ENCODE data around the gene ENPP7.

The ENPP7 gene

GRCh38 chr17:79691931-79692330 lies 38.8 kb upstream of the ENPP7 start:
- 75 to 77% methylated on average over 7 to 9 of the region's 9 CpGs for WGBS, 2 experiments (ENCODE audit: insufficient coverage in 2 of 2)
- no peak overlapping the region for H3K27ac ChIP-seq (ENCODE audit: low read depth, low read length, severe bottlenecking)

GRCh38 chr17:79693419-79693818 lies 37.3 kb upstream of the ENPP7 start:
- Histone ChIP-seq H3K27ac (ENCODE audit: low read depth, low read length, severe bottlenecking) (no peak overlapping the region), H3K4me3 (ENCODE audit: extremely low read depth, insufficient read depth, low read length, poor library complexity, severe bottlenecking) (no peak overlapping the region), H3K36me3 (ENCODE audit: control insufficient read depth, insufficient read depth, low read length) (no peaks in the 10 kb centered on the region), H3K9me3 (ENCODE audit: control insufficient read depth, low read length) (no peaks in the 10 kb centered on the region), H3K4me1 (ENCODE audit: control insufficient read depth, insufficient read depth, low read length, poor library complexity, severe bottlenecking) (no peaks in the 10 kb centered on the region)
- WGBS, 2 experiments (ENCODE audit: insufficient coverage in 2 of 2): 64 to 72% methylated on average over 8 of the region's 9 CpGs

More at GRCh38 chr17:79691931-79692330, 38.8 kb upstream of the ENPP7 start:
- H3K9me3 ChIP-seq (ENCODE audit: control insufficient read depth, low read length): no peaks in the 10 kb centered on the region
- H3K4me3 ChIP-seq (ENCODE audit: extremely low read depth, insufficient read depth, low read length, poor library complexity, severe bottlenecking): no peak overlapping the region
- H3K36me3 ChIP-seq (ENCODE audit: control insufficient read depth, insufficient read depth, low read length): no peaks in the 10 kb centered on the region
- H3K4me1 ChIP-seq (ENCODE audit: control insufficient read depth, insufficient read depth, low read length, poor library complexity, severe bottlenecking): no peaks in the 10 kb centered on the region

- no peak overlapping the region for H3K27ac ChIP-seq (ENCODE audit: low read depth, low read length, severe bottlenecking)
- H3K36me3 ChIP-seq (ENCODE audit: control insufficient read depth, insufficient read depth, low read length): no peaks in the 10 kb centered on the region
- 88% methylated on average over 12 to 13 of the region's 14 CpGs for WGBS, 2 experiments (ENCODE audit: insufficient coverage in 2 of 2)
- no peak overlapping the region for H3K4me3 ChIP-seq (ENCODE audit: extremely low read depth, insufficient read depth, low read length, poor library complexity, severe bottlenecking)
- no peaks in the 10 kb centered on the region for H3K9me3 ChIP-seq (ENCODE audit: control insufficient read depth, low read length)
- H3K4me1 ChIP-seq (ENCODE audit: control insufficient read depth, insufficient read depth, low read length, poor library complexity, severe bottlenecking): no peaks in the 10 kb centered on the region
Observed at GRCh38 chr17:79695293-79695790, 35.4 kb upstream of the ENPP7 start.

- H3K4me1 ChIP-seq (ENCODE audit: control insufficient read depth, insufficient read depth, low read length, poor library complexity, severe bottlenecking): no peaks in the 10 kb centered on the region
- no peak overlapping the region for H3K27ac ChIP-seq (ENCODE audit: low read depth, low read length, severe bottlenecking)
- H3K36me3 ChIP-seq (ENCODE audit: control insufficient read depth, insufficient read depth, low read length): no peaks in the 10 kb centered on the region
- no peak overlapping the region for H3K4me3 ChIP-seq (ENCODE audit: extremely low read depth, insufficient read depth, low read length, poor library complexity, severe bottlenecking)
- H3K9me3 ChIP-seq (ENCODE audit: control insufficient read depth, low read length): no peaks in the 10 kb centered on the region
- WGBS, 2 experiments (ENCODE audit: insufficient coverage in 2 of 2): 82 to 84% methylated on average over 7 to 8 of the region's 14 CpGs
Observed at GRCh38 chr17:79695797-79696609, 34.7 kb upstream of the ENPP7 start.

- H3K4me1 ChIP-seq (ENCODE audit: control insufficient read depth, insufficient read depth, low read length, poor library complexity, severe bottlenecking): no peaks in the 10 kb centered on the region
- H3K27ac ChIP-seq (ENCODE audit: low read depth, low read length, severe bottlenecking): no peak overlapping the region
- H3K9me3 ChIP-seq (ENCODE audit: control insufficient read depth, low read length): no peaks in the 10 kb centered on the region
- WGBS, 2 experiments (ENCODE audit: insufficient coverage in 2 of 2): 78 to 89% methylated on average over 12 to 13 of the region's 17 CpGs
- H3K36me3 ChIP-seq (ENCODE audit: control insufficient read depth, insufficient read depth, low read length): no peaks in the 10 kb centered on the region
- H3K4me3 ChIP-seq (ENCODE audit: extremely low read depth, insufficient read depth, low read length, poor library complexity, severe bottlenecking): no peak overlapping the region
Observed at GRCh38 chr17:79696610-79696982, 34.1 kb upstream of the ENPP7 start.

GRCh38 chr17:79698146-79698846 lies 32.4 kb upstream of the ENPP7 start:
- Histone ChIP-seq H3K4me3 (ENCODE audit: extremely low read depth, insufficient read depth, low read length, poor library complexity, severe bottlenecking) (no peak overlapping the region), H3K4me1 (ENCODE audit: control insufficient read depth, insufficient read depth, low read length, poor library complexity, severe bottlenecking) (no peaks in the 10 kb centered on the region), H3K27ac (ENCODE audit: low read depth, low read length, severe bottlenecking) (no peak overlapping the region), H3K36me3 (ENCODE audit: control insufficient read depth, insufficient read depth, low read length) (no peaks in the 10 kb centered on the region), H3K9me3 (ENCODE audit: control insufficient read depth, low read length) (no peaks in the 10 kb centered on the region)
- 67 to 71% methylated on average over 8 to 12 of the region's 15 CpGs for WGBS, 2 experiments (ENCODE audit: insufficient coverage in 2 of 2)

GRCh38 chr17:79699386-79700036 lies 31.2 kb upstream of the ENPP7 start:
- H3K36me3 ChIP-seq (ENCODE audit: control insufficient read depth, insufficient read depth, low read length): no peaks in the 10 kb centered on the region
- 77 to 91% methylated on average over 10 to 11 of the region's 12 CpGs for WGBS, 2 experiments (ENCODE audit: insufficient coverage in 2 of 2)
- no peak overlapping the region for H3K27ac ChIP-seq (ENCODE audit: low read depth, low read length, severe bottlenecking)
- H3K4me3 ChIP-seq (ENCODE audit: extremely low read depth, insufficient read depth, low read length, poor library complexity, severe bottlenecking): no peak overlapping the region
- H3K9me3 ChIP-seq (ENCODE audit: control insufficient read depth, low read length): no peaks in the 10 kb centered on the region
- H3K4me1 ChIP-seq (ENCODE audit: control insufficient read depth, insufficient read depth, low read length, poor library complexity, severe bottlenecking): no peaks in the 10 kb centered on the region

GRCh38 chr17:79700592-79700991 lies 30.2 kb upstream of the ENPP7 start:
- no peak overlapping the region for H3K4me3 ChIP-seq (ENCODE audit: extremely low read depth, insufficient read depth, low read length, poor library complexity, severe bottlenecking)
- H3K9me3 ChIP-seq (ENCODE audit: control insufficient read depth, low read length): no peaks in the 10 kb centered on the region
- no peaks in the 10 kb centered on the region for H3K36me3 ChIP-seq (ENCODE audit: control insufficient read depth, insufficient read depth, low read length)
- 80 to 90% methylated on average over 2 to 3 of the region's 5 CpGs for WGBS, 2 experiments (ENCODE audit: insufficient coverage in 2 of 2)
- no peaks in the 10 kb centered on the region for H3K4me1 ChIP-seq (ENCODE audit: control insufficient read depth, insufficient read depth, low read length, poor library complexity, severe bottlenecking)
- H3K27ac ChIP-seq (ENCODE audit: low read depth, low read length, severe bottlenecking): no peak overlapping the region

GRCh38 chr17:79702034-79702433 lies 28.7 kb upstream of the ENPP7 start:
- WGBS, 2 experiments (ENCODE audit: insufficient coverage in 2 of 2): 64 to 69% methylated on average over 10 to 12 of the region's 13 CpGs
- Histone ChIP-seq H3K27ac (ENCODE audit: low read depth, low read length, severe bottlenecking) (no peak overlapping the region), H3K9me3 (ENCODE audit: control insufficient read depth, low read length) (no peaks in the 10 kb centered on the region), H3K36me3 (ENCODE audit: control insufficient read depth, insufficient read depth, low read length) (no peaks in the 10 kb centered on the region), H3K4me3 (ENCODE audit: extremely low read depth, insufficient read depth, low read length, poor library complexity, severe bottlenecking) (no peak overlapping the region), H3K4me1 (ENCODE audit: control insufficient read depth, insufficient read depth, low read length, poor library complexity, severe bottlenecking) (no peaks in the 10 kb centered on the region)

- no peak overlapping the region for H3K4me3 ChIP-seq (ENCODE audit: extremely low read depth, insufficient read depth, low read length, poor library complexity, severe bottlenecking)
- no peak overlapping the region for H3K27ac ChIP-seq (ENCODE audit: low read depth, low read length, severe bottlenecking)
- 79 to 88% methylated on average over 7 to 10 of the region's 12 CpGs for WGBS, 2 experiments (ENCODE audit: insufficient coverage in 2 of 2)
- H3K36me3 ChIP-seq (ENCODE audit: control insufficient read depth, insufficient read depth, low read length): no peaks in the 10 kb centered on the region
- H3K4me1 ChIP-seq (ENCODE audit: control insufficient read depth, insufficient read depth, low read length, poor library complexity, severe bottlenecking): no peaks in the 10 kb centered on the region
- no peaks in the 10 kb centered on the region for H3K9me3 ChIP-seq (ENCODE audit: control insufficient read depth, low read length)
Observed at GRCh38 chr17:79702550-79703236, 28.1 kb upstream of the ENPP7 start.

Data from mesodermal cell (in vitro differentiated cells).